Measurements from ENCODE around the gene SETMAR. TPM values are rescaled to one million over a fixed set of nuclear protein-coding genes. Genes with fewer than 3 reads are reported as not detected.
A peak's percentile ranks its signal among the peaks of the same experiment; 100 is the strongest.

Gene SETMAR
- total RNA-seq, 1 donor from 2014 or later, result 14.6 TPM

DNA sequence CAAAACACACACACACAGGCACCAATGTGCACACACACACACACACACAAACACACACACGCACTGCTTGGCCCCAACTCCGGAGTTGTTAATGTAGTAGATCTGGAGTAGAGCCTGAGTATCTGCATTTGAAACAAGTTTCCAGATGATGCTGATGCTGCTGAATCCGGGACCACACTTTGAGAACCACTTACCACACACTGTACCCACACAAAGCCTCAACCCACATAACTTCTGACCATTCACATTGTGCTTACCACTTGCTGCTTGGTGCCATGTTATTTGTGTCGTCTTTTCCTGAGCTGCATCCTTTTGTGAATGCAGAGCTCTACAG, 36.9 kb downstream of the SETMAR start:
- H3K9me3 Mint-ChIP-seq (ENCODE audit: unreplicated experiment), result no peaks in the 10 kb centered on the region
- H3K27ac Mint-ChIP-seq (ENCODE audit: unreplicated experiment), result no peak overlapping the region
- H3K4me3 Mint-ChIP-seq (ENCODE audit: unreplicated experiment), result no peak overlapping the region

GRCh38 chr3:4340411-4341335, 37.5 kb downstream of the SETMAR start:
- no peaks in the 10 kb centered on the region for H3K27me3 Mint-ChIP-seq (ENCODE audit: unreplicated experiment)
- no peaks in the 10 kb centered on the region for H3K9me3 Mint-ChIP-seq (ENCODE audit: unreplicated experiment)
- H3K27ac Mint-ChIP-seq (ENCODE audit: unreplicated experiment), result peak overlapping the region; percentile 67
- H3K36me3 Mint-ChIP-seq (ENCODE audit: unreplicated experiment), result peaks cover 5% of the 10 kb centered on the region
- H3K4me3 Mint-ChIP-seq (ENCODE audit: unreplicated experiment), result no peak overlapping the region
- TF ChIP-seq, protein P1, sequence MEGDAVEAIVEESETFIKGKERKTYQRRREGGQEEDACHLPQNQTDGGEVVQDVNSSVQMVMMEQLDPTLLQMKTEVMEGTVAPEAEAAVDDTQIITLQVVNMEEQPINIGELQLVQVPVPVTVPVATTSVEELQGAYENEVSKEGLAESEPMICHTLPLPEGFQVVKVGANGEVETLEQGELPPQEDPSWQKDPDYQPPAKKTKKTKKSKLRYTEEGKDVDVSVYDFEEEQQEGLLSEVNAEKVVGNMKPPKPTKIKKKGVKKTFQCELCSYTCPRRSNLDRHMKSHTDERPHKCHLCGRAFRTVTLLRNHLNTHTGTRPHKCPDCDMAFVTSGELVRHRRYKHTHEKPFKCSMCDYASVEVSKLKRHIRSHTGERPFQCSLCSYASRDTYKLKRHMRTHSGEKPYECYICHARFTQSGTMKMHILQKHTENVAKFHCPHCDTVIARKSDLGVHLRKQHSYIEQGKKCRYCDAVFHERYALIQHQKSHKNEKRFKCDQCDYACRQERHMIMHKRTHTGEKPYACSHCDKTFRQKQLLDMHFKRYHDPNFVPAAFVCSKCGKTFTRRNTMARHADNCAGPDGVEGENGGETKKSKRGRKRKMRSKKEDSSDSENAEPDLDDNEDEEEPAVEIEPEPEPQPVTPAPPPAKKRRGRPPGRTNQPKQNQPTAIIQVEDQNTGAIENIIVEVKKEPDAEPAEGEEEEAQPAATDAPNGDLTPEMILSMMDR (IDR thresholded peaks at IDR 0.05), result no peak
- peaks cover 31% of the 10 kb centered on the region for H3K4me1 Mint-ChIP-seq (ENCODE audit: unreplicated experiment)
- no peak for DNase-seq (ENCODE audit: extremely low spot score, unreplicated experiment)

More for the DNA sequence above, 36.9 kb downstream of the SETMAR start:
- Mint-ChIP-seq H3K27me3 (ENCODE audit: unreplicated experiment) (no peaks in the 10 kb centered on the region), H3K4me1 (ENCODE audit: unreplicated experiment) (peaks cover 31% of the 10 kb centered on the region), H3K36me3 (ENCODE audit: unreplicated experiment) (peaks cover 5% of the 10 kb centered on the region)
- TF ChIP-seq, protein P1 (IDR thresholded peaks at IDR 0.05), result no peak
- no peak for DNase-seq (ENCODE audit: extremely low spot score, unreplicated experiment)

- DNase-seq (ENCODE audit: extremely low spot score, unreplicated experiment), result no peak
- Mint-ChIP-seq H3K4me1 (ENCODE audit: unreplicated experiment) (peaks cover 26% of the 10 kb centered on the region), H3K4me3 (ENCODE audit: unreplicated experiment) (no peak overlapping the region), H3K9me3 (ENCODE audit: unreplicated experiment) (no peaks in the 10 kb centered on the region), H3K36me3 (ENCODE audit: unreplicated experiment) (peaks cover 5% of the 10 kb centered on the region), H3K27ac (ENCODE audit: unreplicated experiment) (no peak overlapping the region), H3K27me3 (ENCODE audit: unreplicated experiment) (peaks cover 3% of the 10 kb centered on the region)
- TF ChIP-seq, protein P1 (IDR thresholded peaks at IDR 0.05), result no peak
Measured at GRCh38 chr3:4341336-4341675, 38.1 kb downstream of the SETMAR start.

DNA sequence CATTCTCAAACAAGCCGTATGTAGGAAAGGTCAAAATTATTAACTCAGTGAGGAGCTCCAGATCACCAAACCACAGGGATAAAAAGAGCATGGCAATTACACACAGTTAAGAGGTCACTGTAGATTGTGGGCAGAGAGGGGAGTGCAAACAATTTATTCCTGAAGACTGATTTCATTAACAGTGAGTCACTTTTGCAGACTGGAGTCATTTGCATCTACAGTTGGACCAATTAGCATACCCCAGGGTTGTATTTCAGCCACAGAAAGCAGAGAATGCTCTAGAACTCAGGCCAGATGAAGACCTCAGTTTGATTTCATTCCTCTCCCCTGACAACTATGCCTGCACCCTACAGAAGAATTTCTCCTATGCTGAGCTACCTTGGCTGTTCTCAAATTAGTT, 40.1 kb downstream of the SETMAR start:
- Mint-ChIP-seq H3K27ac (ENCODE audit: unreplicated experiment) (no peak overlapping the region), H3K4me1 (ENCODE audit: unreplicated experiment) (peaks cover 10% of the 10 kb centered on the region), H3K36me3 (ENCODE audit: unreplicated experiment) (peaks cover 5% of the 10 kb centered on the region), H3K4me3 (ENCODE audit: unreplicated experiment) (no peak overlapping the region), H3K27me3 (ENCODE audit: unreplicated experiment) (peaks cover 6% of the 10 kb centered on the region), H3K9me3 (ENCODE audit: unreplicated experiment) (no peaks in the 10 kb centered on the region)
- DNase-seq (ENCODE audit: extremely low spot score, unreplicated experiment), result no peak
- TF ChIP-seq, protein P1 (IDR thresholded peaks at IDR 0.05), result no peak

- TF ChIP-seq, protein P1 (IDR thresholded peaks at IDR 0.05), result peak; percentile 84
- H3K27ac Mint-ChIP-seq (ENCODE audit: unreplicated experiment), result no peak overlapping the region
- peaks cover 3% of the 10 kb centered on the region for H3K4me1 Mint-ChIP-seq (ENCODE audit: unreplicated experiment)
- no peaks in the 10 kb centered on the region for H3K36me3 Mint-ChIP-seq (ENCODE audit: unreplicated experiment)
- H3K9me3 Mint-ChIP-seq (ENCODE audit: unreplicated experiment), result no peaks in the 10 kb centered on the region
- peaks cover 6% of the 10 kb centered on the region for H3K27me3 Mint-ChIP-seq (ENCODE audit: unreplicated experiment)
- DNase-seq (ENCODE audit: extremely low spot score, unreplicated experiment), result no peak
- no peak overlapping the region for H3K4me3 Mint-ChIP-seq (ENCODE audit: unreplicated experiment)
Measured at GRCh38 chr3:4350789-4351163, 47.6 kb downstream of the SETMAR start.
